HG03025 (cell line): ENCODE results near the gene IGSF21.

ENCODE experiments used
- ATAC-seq: cut with Tn5 transposase; IDR thresholded peaks from one replicate; pipeline ENCODE4 v1.9.1; 2021; ENCODE audit warnings: mild to moderate bottlenecking, moderate library complexity; ENCODE audit not compliant: unreplicated experiment, low FRiP score

The IGSF21 gene

GRCh38 chr1:18107369-18108298 lies at the start of gene IGSF21:
Gene IGSF21, plus strand, starts transcription at chr1:18107798. Its CDS starts 331 bp downstream, at chr1:18108129.
- ATAC-seq = no peak

- no peak for ATAC-seq
These were observed 49.2 kb upstream of the IGSF21 start for GRCh38 chr1:18058206-18058921.

GRCh38 chr1:18058981-18059605 lies 48.5 kb upstream of the IGSF21 start:
- ATAC-seq = no peak

GRCh38 chr1:18060366-18060765 lies 47.2 kb upstream of the IGSF21 start:
- ATAC-seq = no peak

GRCh38 chr1:18062185-18062584 lies 45.4 kb upstream of the IGSF21 start:
- no peak for ATAC-seq

DNA sequence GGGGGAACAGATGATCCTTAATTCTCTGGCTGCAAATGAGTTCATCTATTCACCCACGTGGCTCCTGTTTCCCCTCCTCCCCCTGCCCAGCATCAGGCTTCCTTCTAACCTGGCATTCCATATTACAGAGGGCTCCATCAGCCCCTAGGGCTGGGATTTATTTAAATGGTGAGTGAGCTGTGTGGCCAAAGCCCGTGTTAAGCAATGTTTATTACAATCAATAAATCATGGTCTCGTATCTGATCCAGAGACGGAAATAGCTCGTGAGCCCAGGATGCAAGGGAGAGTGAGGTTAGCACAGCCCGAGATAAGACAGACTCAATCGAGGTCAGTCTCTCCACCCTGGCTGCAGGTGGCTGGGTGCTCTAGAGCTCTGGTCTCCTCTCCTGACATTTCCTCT lies 43.1 kb upstream of the IGSF21 start:
- ATAC-seq = no peak

DNA sequence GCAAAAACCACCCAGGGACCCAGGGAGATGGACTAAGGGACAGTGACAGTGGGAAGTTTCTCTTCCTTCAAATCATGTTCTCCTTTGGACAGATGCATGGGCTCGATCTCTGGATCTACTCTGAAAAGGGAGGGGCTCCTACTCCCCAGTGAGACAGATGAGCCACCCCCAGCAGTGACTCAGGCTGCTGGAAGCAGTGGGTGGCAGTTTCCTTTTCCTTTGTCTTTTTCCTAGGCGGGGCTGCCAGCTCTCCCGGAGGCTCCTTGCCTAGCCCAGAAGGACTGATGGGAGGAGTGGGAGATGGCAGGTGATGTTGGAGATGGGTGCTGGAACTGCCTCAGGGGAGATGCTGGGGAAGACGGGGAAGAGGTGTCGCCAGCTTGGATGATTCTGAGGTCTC lies 41.0 kb upstream of the IGSF21 start:
- ATAC-seq = no peak

- ATAC-seq = no peak
These were observed 37.7 kb upstream of the IGSF21 start for GRCh38 chr1:18069903-18070302.

DNA sequence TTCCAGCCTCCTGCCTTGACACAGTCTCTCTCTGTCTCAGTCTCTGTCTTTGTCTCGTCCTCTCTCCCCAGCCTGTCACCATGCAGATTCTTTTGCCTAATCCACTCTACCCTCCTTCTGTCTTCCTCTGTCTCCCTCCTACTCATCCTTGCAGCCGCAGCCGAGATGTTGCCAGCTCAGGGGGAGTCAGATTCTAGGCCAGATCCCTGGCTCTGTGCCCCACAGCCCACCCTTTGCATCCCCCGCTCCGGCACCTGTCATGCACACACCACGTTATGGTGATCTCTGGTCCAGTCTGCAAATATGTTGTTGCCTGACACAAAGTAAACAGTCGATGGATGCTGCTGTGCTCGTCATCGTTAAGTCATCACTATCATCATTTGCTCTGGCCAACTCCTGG lies 35.5 kb upstream of the IGSF21 start:
- ATAC-seq = no peak

DNA sequence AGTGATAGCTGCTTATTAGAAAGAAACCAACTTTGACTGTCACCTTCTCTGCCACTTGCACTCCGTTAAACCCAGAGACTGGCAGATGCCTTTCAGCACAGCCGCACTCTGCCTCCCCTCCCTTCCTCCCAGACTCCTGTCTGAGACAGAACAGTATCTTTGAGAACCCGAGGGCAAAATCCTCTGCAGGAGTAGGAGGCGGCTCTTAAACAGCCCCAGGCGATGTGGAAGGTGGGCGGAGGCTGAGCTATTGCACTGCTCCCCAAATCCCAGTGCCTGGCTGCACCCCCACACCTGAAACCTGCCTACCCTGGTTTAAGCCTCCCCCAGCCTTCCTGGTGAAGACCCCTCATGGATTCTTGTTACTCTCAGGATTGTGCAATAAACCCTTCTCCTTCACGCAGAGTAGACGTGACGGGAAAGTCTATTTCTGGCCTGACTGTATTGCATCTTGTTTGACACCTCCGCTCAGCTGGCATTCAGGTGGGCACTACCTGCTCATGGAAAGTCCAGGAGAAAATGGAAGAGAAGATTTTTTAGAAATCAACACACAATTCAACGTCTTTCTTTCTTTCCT lies 34.4 kb upstream of the IGSF21 start:
- ATAC-seq = no peak

- ATAC-seq = no peak
These were observed 29.9 kb upstream of the IGSF21 start for GRCh38 chr1:18077657-18078215.

GRCh38 chr1:18079941-18080735 lies 27.5 kb upstream of the IGSF21 start:
- no peak for ATAC-seq

GRCh38 chr1:18085387-18086074 lies 22.1 kb upstream of the IGSF21 start:
- ATAC-seq = no peak

- no peak for ATAC-seq
These were observed 19.5 kb upstream of the IGSF21 start for GRCh38 chr1:18088077-18088594.

DNA sequence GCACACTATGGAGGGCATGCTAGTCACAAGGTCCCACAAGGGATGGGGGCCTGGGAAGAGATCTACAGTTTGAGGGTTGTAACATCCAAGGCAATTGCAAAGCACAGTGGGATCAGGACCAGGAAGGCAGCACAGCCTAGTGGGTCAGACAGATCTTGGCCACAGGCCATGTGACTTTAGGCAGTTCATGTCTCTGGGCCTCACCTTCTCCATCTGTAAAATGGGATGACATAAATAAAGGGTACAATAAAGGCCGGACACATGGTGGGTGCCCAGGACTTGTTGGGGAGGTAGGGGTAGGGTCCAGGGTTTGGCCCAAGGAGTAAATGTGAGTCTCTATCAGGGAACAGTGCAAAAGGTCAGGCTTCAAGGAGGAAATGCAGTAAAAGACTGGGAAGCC lies 18.1 kb upstream of the IGSF21 start:
- ATAC-seq = no peak

DNA sequence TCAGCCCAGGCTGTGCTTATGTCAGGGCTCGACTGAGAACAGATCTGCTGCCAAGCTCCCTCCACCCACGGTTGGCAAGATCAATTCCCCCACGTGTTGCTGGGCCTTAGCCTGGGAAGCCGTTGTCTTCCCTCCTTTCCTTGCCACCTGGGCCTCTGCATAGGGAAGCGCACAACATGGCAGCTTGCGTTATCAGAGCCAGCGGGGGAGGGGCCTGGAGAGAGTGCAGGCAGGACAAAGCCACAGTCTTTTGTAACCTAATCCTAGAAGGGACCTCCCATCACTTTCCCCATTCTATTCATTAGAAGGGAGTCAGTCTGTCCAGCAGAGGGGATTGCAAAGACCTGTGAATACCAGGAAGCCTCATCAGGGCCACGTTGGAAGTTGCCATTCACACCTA lies 17.0 kb upstream of the IGSF21 start:
- ATAC-seq = no peak

GRCh38 chr1:18091660-18092446 lies 15.7 kb upstream of the IGSF21 start:
- no peak for ATAC-seq

- ATAC-seq = no peak
These were observed 14.4 kb upstream of the IGSF21 start for GRCh38 chr1:18093193-18093592.
